IMR-90 (cell line): Measurements from ENCODE around the gene TBC1D22A. TPM values are rescaled to one million over a fixed set of nuclear protein-coding genes. Genes with fewer than 3 reads are reported as not detected.

Experiments
- ATAC-seq: fragments of 200-7000 bp; cut with Tn5 transposase; 2 replicates; pipeline ENCODE4 v1.9.1; 2020; ENCODE audit warnings: low read depth, mild to moderate bottlenecking, moderate library complexity
- BruUV-seq: library from RNA; stranded (reverse); fragments of 400-500 nt; replicated peaks from 2 replicates; lab custom pipeline; 2021; lab: Mats Ljungman, UMichigan
- CTCF ChIA-PET: fragments of 300-600 bp; formaldehyde crosslinking; extraction: SDS; loops from one replicate; lab custom pipeline; 2021; ENCODE audit warnings: antibody characterized with exemption; lab: Yijun Ruan, JAX
- POLR2A ChIA-PET: fragments of 300-600 bp; sonication (Branson Sonifier 250); formaldehyde crosslinking; loops from one replicate; lab custom pipeline; 2022; ENCODE audit warnings: antibody characterized with exemption; ENCODE audit not compliant: unreplicated experiment; lab: Charles Lee
- DNase-seq: peaks from one replicate; pipeline ENCODE4 v3.0.0; 2013
- H2AFZ ChIP-seq: replicated peaks from 2 replicates; pipeline ENCODE3; 2013; ENCODE audit warnings: low read length, mild to moderate bottlenecking; ENCODE audit not compliant: poor library complexity
- H2AK5ac ChIP-seq: 2 replicates; pipeline ENCODE4 v1.6.1; 2013; ENCODE audit warnings: low read depth, low read length, inconsistent platforms
- H2AK9ac ChIP-seq: replicated peaks from 2 replicates; pipeline ENCODE3; 2013; ENCODE audit warnings: mild to moderate bottlenecking, low read depth, low read length, moderate library complexity; ENCODE audit not compliant: poor library complexity
- H2BK120ac ChIP-seq: 2 replicates; pipeline ENCODE4 v1.6.1; 2013; ENCODE audit warnings: low read depth, low read length, inconsistent platforms
- H2BK15ac ChIP-seq: 3 replicates; pipeline ENCODE4 v1.6.1; 2013; ENCODE audit warnings: low read depth, low read length, inconsistent platforms
- H2BK20ac ChIP-seq: 2 replicates; pipeline ENCODE4 v1.6.1; 2013; ENCODE audit warnings: low read depth, mild to moderate bottlenecking, inconsistent platforms, low read length, moderate library complexity
- H2BK5ac ChIP-seq: 2 replicates; pipeline ENCODE4 v1.6.1; 2013; ENCODE audit warnings: mild to moderate bottlenecking, low read depth, low read length, inconsistent platforms; ENCODE audit not compliant: poor library complexity, severe bottlenecking
- H3K14ac ChIP-seq: replicated peaks from 2 replicates; pipeline ENCODE4 v1.6.1; 2013; ENCODE audit warnings: low read depth, low read length, inconsistent platforms
- H3K18ac ChIP-seq: 2 replicates; pipeline ENCODE4 v1.6.1; 2013; ENCODE audit warnings: low read depth, low read length, control low read depth
- H3K23ac ChIP-seq: 2 replicates; pipeline ENCODE4 v1.6.1; 2013; ENCODE audit warnings: low read depth, low read length, inconsistent platforms
- H3K27ac ChIP-seq: 2 replicates; pipeline ENCODE4 v1.5.1; 2013; ENCODE audit warnings: mild to moderate bottlenecking, control low read depth, low read length; ENCODE audit not compliant: insufficient read depth
- H3K27me3 ChIP-seq: 2 replicates; pipeline ENCODE4 v1.6.1; 2013; ENCODE audit warnings: low read length; ENCODE audit not compliant: control insufficient read depth, insufficient read depth
- H3K36me3 ChIP-seq: 2 replicates; pipeline ENCODE4 v1.6.1; 2013; ENCODE audit warnings: low read length, mixed read lengths; ENCODE audit not compliant: control insufficient read depth, insufficient read depth
- H3K4ac ChIP-seq: 2 replicates; pipeline ENCODE4 v1.6.1; 2013; ENCODE audit warnings: low read depth, low read length, inconsistent platforms
- H3K4me1 ChIP-seq: 2 replicates; pipeline ENCODE4 v1.6.1; 2013; ENCODE audit warnings: low read length, mixed read lengths; ENCODE audit not compliant: control insufficient read depth, insufficient read depth
- H3K4me2 ChIP-seq: 2 replicates; pipeline ENCODE4 v1.6.1; 2013; ENCODE audit warnings: low read depth, mild to moderate bottlenecking, control low read depth, low read length, moderate library complexity
- H3K4me3 ChIP-seq: 2 replicates; pipeline ENCODE4 v1.5.1; 2013; ENCODE audit warnings: low read depth, mild to moderate bottlenecking, control low read depth, low read length, moderate library complexity; ENCODE audit not compliant: insufficient read depth
- H3K56ac ChIP-seq: 2 replicates; pipeline ENCODE4 v1.6.1; 2013; ENCODE audit warnings: low read length, inconsistent platforms; ENCODE audit not compliant: insufficient read depth; ENCODE audit errors: extremely low read depth
- H3K79me1 ChIP-seq, 2 experiments: 2 replicates each; pipeline ENCODE4 v1.6.1; 2013; ENCODE audit warnings: low read length in 2 of 2, inconsistent platforms in 1 of 2, low read depth in 1 of 2
- H3K9ac ChIP-seq: 2 replicates; pipeline ENCODE4 v1.6.1; 2013; ENCODE audit warnings: low read depth, low read length, control low read depth
- H3K9me1 ChIP-seq: 2 replicates; pipeline ENCODE4 v1.6.1; 2013; ENCODE audit warnings: low read length, inconsistent platforms; ENCODE audit not compliant: insufficient read depth
- H3K9me3 ChIP-seq: 2 replicates; pipeline ENCODE4 v1.6.1; 2013; ENCODE audit warnings: low read length; ENCODE audit not compliant: control insufficient read depth, insufficient read depth
- H4K20me1 ChIP-seq: 2 replicates; pipeline ENCODE4 v1.6.1; 2013; ENCODE audit warnings: low read length, inconsistent platforms; ENCODE audit not compliant: insufficient read depth
- H4K5ac ChIP-seq: 2 replicates; pipeline ENCODE4 v1.6.1; 2013; ENCODE audit warnings: mild to moderate bottlenecking, low read depth, low read length, control low read depth
- H4K8ac ChIP-seq, 2 experiments: 2 replicates each; pipeline ENCODE4 v1.6.1; 2013; ENCODE audit warnings: low read depth in 2 of 2, low read length in 2 of 2, control low read depth in 1 of 2, inconsistent platforms in 1 of 2
- H4K91ac ChIP-seq: 2 replicates; pipeline ENCODE4 v1.6.1; 2013; ENCODE audit warnings: low read depth, low read length, inconsistent platforms; ENCODE audit not compliant: insufficient read depth
- BHLHE40 ChIP-seq: fragments of 150-350 bp; IDR thresholded peaks from 2 replicates; pipeline ENCODE4 v1.6.1; 2016; ENCODE audit warnings: mild to moderate bottlenecking, low read depth, low read length
- CEBPB ChIP-seq: IDR thresholded peaks from 2 replicates; pipeline ENCODE4 v1.6.1; 2012; ENCODE audit warnings: low read depth, low read length, improper control_type of control experiment
- CHD1 ChIP-seq: IDR thresholded peaks from 2 replicates; pipeline ENCODE4 v1.6.1; 2012; ENCODE audit warnings: low read depth, low read length, improper control_type of control experiment
- ELK1 ChIP-seq: fragments of 150-350 bp; IDR thresholded peaks from 2 replicates; pipeline ENCODE4 v1.6.1; 2016; ENCODE audit warnings: low read depth, mild to moderate bottlenecking, low read length, moderate library complexity, borderline replicate concordance
- FOS ChIP-seq: fragments of 150-350 bp; IDR thresholded peaks from 2 replicates; pipeline ENCODE4 v1.6.1; 2016; ENCODE audit warnings: low read depth, low read length
- MAFK ChIP-seq: IDR thresholded peaks from 2 replicates; pipeline ENCODE4 v1.6.1; 2012; ENCODE audit warnings: low read depth, low read length, improper control_type of control experiment
- MAZ ChIP-seq: IDR thresholded peaks from 2 replicates; pipeline ENCODE4 v1.6.1; 2012; ENCODE audit warnings: low read depth, mild to moderate bottlenecking, low read length, improper control_type of control experiment, moderate library complexity, borderline replicate concordance
- MXI1 ChIP-seq: IDR thresholded peaks from 2 replicates; pipeline ENCODE4 v1.6.1; 2012; ENCODE audit warnings: low read depth, mild to moderate bottlenecking, low read length, moderate library complexity, borderline replicate concordance
- NFE2L2 ChIP-seq: fragments of 150-350 bp; IDR thresholded peaks from 2 replicates; pipeline ENCODE4 v1.6.1; 2016; ENCODE audit warnings: low read depth, mild to moderate bottlenecking, low read length
- POLR2A ChIP-seq: IDR thresholded peaks from 2 replicates; pipeline ENCODE4 v1.6.1; 2012; ENCODE audit warnings: mild to moderate bottlenecking, low read depth, low read length
- RAD21 ChIP-seq: IDR thresholded peaks from 2 replicates; pipeline ENCODE4 v1.6.1; 2012; ENCODE audit warnings: low read length, improper control_type of control experiment
- RCOR1 ChIP-seq: IDR thresholded peaks from 2 replicates; pipeline ENCODE4 v1.6.1; 2012; ENCODE audit warnings: mild to moderate bottlenecking, low read length, improper control_type of control experiment; ENCODE audit not compliant: insufficient replicate concordance
- RFX5 ChIP-seq: IDR thresholded peaks from 2 replicates; pipeline ENCODE4 v1.8.0; 2012; ENCODE audit warnings: low read depth, mild to moderate bottlenecking, low read length, moderate library complexity
- SMC3 ChIP-seq: fragments of 150-350 bp; IDR thresholded peaks from 2 replicates; pipeline ENCODE4 v1.6.1; 2016; ENCODE audit warnings: low read depth, mild to moderate bottlenecking, antibody characterized with exemption, low read length, moderate library complexity
- USF2 ChIP-seq: fragments of 150-350 bp; IDR thresholded peaks from 2 replicates; pipeline ENCODE4 v1.6.1; 2017; ENCODE audit warnings: mild to moderate bottlenecking, antibody characterized with exemption, low read length, low read depth
- WGBS, 2 experiments: methylation state at CpG; one replicate each; pipeline versions ENCODE4 v1.1.5 to v1.1.7; 2013; ENCODE audit warnings: missing lambda C conversion rate in 2 of 2; ENCODE audit not compliant: insufficient read length in 1 of 2; ENCODE audit errors: extremely low coverage in 2 of 2; 5-methylcytosine and 5-hydroxymethylcytosine counted together
- dilution Hi-C: fragments of 300-500 bp; cut with HindIII; formaldehyde crosslinking; loops from one replicate; pipeline ENCODE4 v1.14.3; 2018; ENCODE audit warnings: low sequenced_read_pairs; ENCODE audit not compliant: unreplicated experiment
- in situ Hi-C: fragments of 300-500 bp; cut with MboI; formaldehyde crosslinking; loops from 3 replicates; pipeline ENCODE4 v1.14.3; 2019; ENCODE audit warnings: low sequenced_read_pairs, inconsistent platforms, mixed read lengths
- intact Hi-C: fragments of 100-400 bp; cut with micrococcal nuclease; formaldehyde crosslinking; loops from 2 replicates; pipeline ENCODE4 v1.10.0; 2022
- polyA plus RNA-seq, 3 experiments: library from polyadenylated mRNA; depleted of rRNA; stranded (reverse); fragments of >200 nt; gene quantifications; 2 replicates each; pipeline ENCODE4 v1.2.3, GENCODE V29; 2012; ENCODE audit warnings: low replicate concordance in 1 of 3
- total RNA-seq: library from RNA; depleted of rRNA; stranded (reverse); fragments of >200 nt; gene quantifications from 2 replicates; pipeline ENCODE4 v1.2.3, GENCODE V29; 2012
- TF ChIP-seq, protein P1 (sequence below): conservative IDR thresholded peaks from 2 replicates; pipeline ENCODE4 v1.5.1; 2012; ENCODE audit warnings: mild to moderate bottlenecking, low read depth, low read length, improper control_type of control experiment

Gene TBC1D22A
- total and polyA plus RNA-seq, 2 of the 4 experiments (the other 2 are of a cell fraction) = 9.0 to 16.7 TPM

DNA sequence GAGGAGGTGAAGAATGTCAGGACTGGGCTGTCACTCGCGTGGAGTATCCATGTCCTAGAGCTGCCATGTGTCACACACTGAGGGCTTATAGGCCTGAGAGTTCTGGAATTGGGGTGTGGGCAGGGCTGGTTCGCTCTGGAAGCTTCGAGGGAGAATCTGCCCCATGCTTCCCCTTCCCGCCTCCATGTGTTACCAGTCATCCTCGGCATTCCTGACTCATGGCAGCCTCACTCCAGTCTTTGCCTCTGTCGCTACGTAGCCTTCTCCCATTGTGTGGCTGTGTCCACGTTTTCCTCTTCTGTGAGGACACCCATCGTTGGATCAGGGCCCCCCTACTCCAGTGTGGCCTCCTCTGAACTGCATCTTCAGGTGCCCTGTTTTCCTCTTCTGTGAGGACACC is 301.2 kb downstream of the TBC1D22A start:
- DNase-seq = no peak
- intact Hi-C loops = no loop called here
- dilution Hi-C loops = no loop called here

More for the DNA sequence above, 301.2 kb downstream of the TBC1D22A start:
- H4K20me1 ChIP-seq = peaks cover 5% of the 10 kb centered on the region; the same call in 1 of the 2 replicates
- no peak overlapping the region for H2BK20ac ChIP-seq
- H3K9me1 ChIP-seq = peaks cover 9% of the 10 kb centered on the region; the same call in 1 of the 2 replicates
- H2AK9ac ChIP-seq = no peak overlapping the region
- no peak overlapping the region for H2AFZ ChIP-seq
- H3K27ac ChIP-seq = no peak overlapping the region
- H4K5ac ChIP-seq = no peak overlapping the region
- no peak overlapping the region for H4K91ac ChIP-seq
- no peak for ATAC-seq
- no peak overlapping the region for H3K4me3 ChIP-seq
- H3K56ac ChIP-seq = no peak overlapping the region
- peaks cover 10% of the 10 kb centered on the region for H3K36me3 ChIP-seq
- no peak overlapping the region for H3K18ac ChIP-seq
- H3K14ac ChIP-seq = no peak overlapping the region
- H3K4ac ChIP-seq = no peak overlapping the region
- BruUV-seq = no TSS peak
- no peak overlapping the region for H3K9ac ChIP-seq
- 0 out of 4 replicates have a peak, but pooled peaks cover 2 to 3% of the 10 kb centered on the region in 2 experiments for H3K79me1 ChIP-seq
- in situ Hi-C loops = no loop called here
- no peak overlapping the region for H2BK15ac ChIP-seq
- no peak overlapping the region for H2BK120ac ChIP-seq
- CTCF ChIA-PET = no interaction called here
- H3K4me2 ChIP-seq = no peak overlapping the region
- 98% methylated on average over 5 of the region's 10 CpGs; no CpG with 5 or more reads in 1 of the 2 experiments for WGBS, 2 experiments
- H2BK5ac ChIP-seq = no peak overlapping the region
- POLR2A ChIA-PET = no interaction called here
- H3K4me1 ChIP-seq = no peaks in the 10 kb centered on the region
- no peak overlapping the region for H3K23ac ChIP-seq
- H3K9me3 ChIP-seq = no peaks in the 10 kb centered on the region
- no peak for TF ChIP-seq RFX5
- TF ChIP-seq FOS = no peak
- TF ChIP-seq RAD21 = no peak
- no peak for TF ChIP-seq MAZ
- TF ChIP-seq CHD1 = no peak
- no peak for TF ChIP-seq RCOR1
- no peak for TF ChIP-seq SMC3
- no peak for TF ChIP-seq BHLHE40
- no peak for TF ChIP-seq ELK1
- no peak for TF ChIP-seq POLR2A
- no peak for TF ChIP-seq USF2
- TF ChIP-seq CEBPB = no peak
- no peak for TF ChIP-seq MXI1
- no peak for TF ChIP-seq NFE2L2
- no peak for TF ChIP-seq MAFK
- TF ChIP-seq, protein P1, sequence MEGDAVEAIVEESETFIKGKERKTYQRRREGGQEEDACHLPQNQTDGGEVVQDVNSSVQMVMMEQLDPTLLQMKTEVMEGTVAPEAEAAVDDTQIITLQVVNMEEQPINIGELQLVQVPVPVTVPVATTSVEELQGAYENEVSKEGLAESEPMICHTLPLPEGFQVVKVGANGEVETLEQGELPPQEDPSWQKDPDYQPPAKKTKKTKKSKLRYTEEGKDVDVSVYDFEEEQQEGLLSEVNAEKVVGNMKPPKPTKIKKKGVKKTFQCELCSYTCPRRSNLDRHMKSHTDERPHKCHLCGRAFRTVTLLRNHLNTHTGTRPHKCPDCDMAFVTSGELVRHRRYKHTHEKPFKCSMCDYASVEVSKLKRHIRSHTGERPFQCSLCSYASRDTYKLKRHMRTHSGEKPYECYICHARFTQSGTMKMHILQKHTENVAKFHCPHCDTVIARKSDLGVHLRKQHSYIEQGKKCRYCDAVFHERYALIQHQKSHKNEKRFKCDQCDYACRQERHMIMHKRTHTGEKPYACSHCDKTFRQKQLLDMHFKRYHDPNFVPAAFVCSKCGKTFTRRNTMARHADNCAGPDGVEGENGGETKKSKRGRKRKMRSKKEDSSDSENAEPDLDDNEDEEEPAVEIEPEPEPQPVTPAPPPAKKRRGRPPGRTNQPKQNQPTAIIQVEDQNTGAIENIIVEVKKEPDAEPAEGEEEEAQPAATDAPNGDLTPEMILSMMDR = no peak
- H4K8ac ChIP-seq = no peak overlapping the region
- no peak overlapping the region for H2AK5ac ChIP-seq
- H3K27me3 ChIP-seq = no peaks in the 10 kb centered on the region
